ENCODE results near the gene FAM107A.

The FAM107A gene

GRCh38 chr3:58577269-58577821 lies at the start of gene FAM107A:
Gene FAM107A (minus strand): TSS chr3:58577391. CDS start chr3:58569860, 7,531 bp downstream.
- Histone ChIP-seq H3K9ac (ENCODE audit: low read depth, low read length) (no peak within 1 kb of the TSS), H3K27ac (ENCODE audit: low read depth, low read length) (no peak within 1 kb of the TSS), H3K36me3 (ENCODE audit: control insufficient read depth, insufficient read depth, low read length) (no peaks in the 10 kb centered on the region), H3K27me3 (ENCODE audit: control insufficient read depth, insufficient read depth, low read length) (no peaks in the 10 kb centered on the region), H3K4me1 (ENCODE audit: control insufficient read depth, insufficient read depth, low read length) (peaks cover 28% of the 10 kb centered on the region), H3K4me3 (ENCODE audit: low read depth, low read length) (no peak within 1 kb of the TSS), H3K9me3 (ENCODE audit: control insufficient read depth, insufficient read depth, low read length) (no peaks in the 10 kb centered on the region)

GRCh38 chr3:58625196-58625824 lies 48.1 kb upstream of the FAM107A start:
- Histone ChIP-seq H3K4me1 (ENCODE audit: control insufficient read depth, insufficient read depth, low read length) (peaks cover 4% of the 10 kb centered on the region; the same call in 1 of the 2 replicates), H3K27me3 (ENCODE audit: control insufficient read depth, insufficient read depth, low read length) (no peaks in the 10 kb centered on the region), H3K36me3 (ENCODE audit: control insufficient read depth, insufficient read depth, low read length) (no peaks in the 10 kb centered on the region), H3K9me3 (ENCODE audit: control insufficient read depth, insufficient read depth, low read length) (no peaks in the 10 kb centered on the region), H3K9ac (ENCODE audit: low read depth, low read length) (no peak overlapping the region), H3K4me3 (ENCODE audit: low read depth, low read length) (no peak overlapping the region), H3K27ac (ENCODE audit: low read depth, low read length) (no peak overlapping the region)

GRCh38 chr3:58624550-58624949 lies 47.4 kb upstream of the FAM107A start:
- Histone ChIP-seq H3K27me3 (ENCODE audit: control insufficient read depth, insufficient read depth, low read length) (no peaks in the 10 kb centered on the region), H3K27ac (ENCODE audit: low read depth, low read length) (no peak overlapping the region), H3K36me3 (ENCODE audit: control insufficient read depth, insufficient read depth, low read length) (no peaks in the 10 kb centered on the region), H3K9me3 (ENCODE audit: control insufficient read depth, insufficient read depth, low read length) (no peaks in the 10 kb centered on the region), H3K4me1 (ENCODE audit: control insufficient read depth, insufficient read depth, low read length) (no peaks in the 10 kb centered on the region), H3K9ac (ENCODE audit: low read depth, low read length) (no peak overlapping the region), H3K4me3 (ENCODE audit: low read depth, low read length) (no peak overlapping the region)

- no peak overlapping the region for H3K4me3 ChIP-seq (ENCODE audit: low read depth, low read length)
- no peaks in the 10 kb centered on the region for H3K9me3 ChIP-seq (ENCODE audit: control insufficient read depth, insufficient read depth, low read length)
- no peaks in the 10 kb centered on the region for H3K27me3 ChIP-seq (ENCODE audit: control insufficient read depth, insufficient read depth, low read length)
- H3K9ac ChIP-seq (ENCODE audit: low read depth, low read length): no peak overlapping the region
- H3K4me1 ChIP-seq (ENCODE audit: control insufficient read depth, insufficient read depth, low read length): no peaks in the 10 kb centered on the region
- H3K27ac ChIP-seq (ENCODE audit: low read depth, low read length): no peak overlapping the region
- H3K36me3 ChIP-seq (ENCODE audit: control insufficient read depth, insufficient read depth, low read length): no peaks in the 10 kb centered on the region
These were observed 46.8 kb upstream of the FAM107A start for GRCh38 chr3:58623961-58624360.

GRCh38 chr3:58623478-58623877 lies 46.3 kb upstream of the FAM107A start:
- Histone ChIP-seq H3K9me3 (ENCODE audit: control insufficient read depth, insufficient read depth, low read length) (no peaks in the 10 kb centered on the region), H3K27me3 (ENCODE audit: control insufficient read depth, insufficient read depth, low read length) (no peaks in the 10 kb centered on the region), H3K9ac (ENCODE audit: low read depth, low read length) (no peak overlapping the region), H3K27ac (ENCODE audit: low read depth, low read length) (no peak overlapping the region), H3K4me1 (ENCODE audit: control insufficient read depth, insufficient read depth, low read length) (no peaks in the 10 kb centered on the region), H3K4me3 (ENCODE audit: low read depth, low read length) (no peak overlapping the region), H3K36me3 (ENCODE audit: control insufficient read depth, insufficient read depth, low read length) (no peaks in the 10 kb centered on the region)

GRCh38 chr3:58622892-58623291 lies 45.7 kb upstream of the FAM107A start:
- Histone ChIP-seq H3K27me3 (ENCODE audit: control insufficient read depth, insufficient read depth, low read length) (no peaks in the 10 kb centered on the region), H3K9ac (ENCODE audit: low read depth, low read length) (no peak overlapping the region), H3K4me1 (ENCODE audit: control insufficient read depth, insufficient read depth, low read length) (no peaks in the 10 kb centered on the region), H3K9me3 (ENCODE audit: control insufficient read depth, insufficient read depth, low read length) (no peaks in the 10 kb centered on the region), H3K4me3 (ENCODE audit: low read depth, low read length) (no peak overlapping the region), H3K36me3 (ENCODE audit: control insufficient read depth, insufficient read depth, low read length) (no peaks in the 10 kb centered on the region), H3K27ac (ENCODE audit: low read depth, low read length) (no peak overlapping the region)

GRCh38 chr3:58622436-58622835 lies 45.2 kb upstream of the FAM107A start:
- Histone ChIP-seq H3K27ac (ENCODE audit: low read depth, low read length) (no peak overlapping the region), H3K9me3 (ENCODE audit: control insufficient read depth, insufficient read depth, low read length) (no peaks in the 10 kb centered on the region)

GRCh38 chr3:58621086-58621830 lies 44.1 kb upstream of the FAM107A start:
- no peak overlapping the region for H3K27ac ChIP-seq (ENCODE audit: low read depth, low read length)
- no peak overlapping the region for H3K9ac ChIP-seq (ENCODE audit: low read depth, low read length)
- peaks cover 8% of the 10 kb centered on the region; the same call in 1 of the 2 replicates for H3K4me1 ChIP-seq (ENCODE audit: control insufficient read depth, insufficient read depth, low read length)
- no peaks in the 10 kb centered on the region for H3K9me3 ChIP-seq (ENCODE audit: control insufficient read depth, insufficient read depth, low read length)
- H3K27me3 ChIP-seq (ENCODE audit: control insufficient read depth, insufficient read depth, low read length): no peaks in the 10 kb centered on the region
- H3K36me3 ChIP-seq (ENCODE audit: control insufficient read depth, insufficient read depth, low read length): no peaks in the 10 kb centered on the region
- no peak overlapping the region for H3K4me3 ChIP-seq (ENCODE audit: low read depth, low read length)

More at GRCh38 chr3:58622436-58622835, 45.2 kb upstream of the FAM107A start:
- no peaks in the 10 kb centered on the region for H3K27me3 ChIP-seq (ENCODE audit: control insufficient read depth, insufficient read depth, low read length)
- no peak overlapping the region for H3K4me3 ChIP-seq (ENCODE audit: low read depth, low read length)
- 0 out of 2 replicates have a peak, but pooled peaks cover 4% of the 10 kb centered on the region for H3K4me1 ChIP-seq (ENCODE audit: control insufficient read depth, insufficient read depth, low read length)
- no peak overlapping the region for H3K9ac ChIP-seq (ENCODE audit: low read depth, low read length)
- H3K36me3 ChIP-seq (ENCODE audit: control insufficient read depth, insufficient read depth, low read length): no peaks in the 10 kb centered on the region

- Histone ChIP-seq H3K9me3 (ENCODE audit: control insufficient read depth, insufficient read depth, low read length) (no peaks in the 10 kb centered on the region), H3K4me1 (ENCODE audit: control insufficient read depth, insufficient read depth, low read length) (peaks cover 8% of the 10 kb centered on the region; the same call in 1 of the 2 replicates), H3K27ac (ENCODE audit: low read depth, low read length) (no peak overlapping the region), H3K9ac (ENCODE audit: low read depth, low read length) (no peak overlapping the region), H3K27me3 (ENCODE audit: control insufficient read depth, insufficient read depth, low read length) (no peaks in the 10 kb centered on the region), H3K36me3 (ENCODE audit: control insufficient read depth, insufficient read depth, low read length) (no peaks in the 10 kb centered on the region), H3K4me3 (ENCODE audit: low read depth, low read length) (no peak overlapping the region)
These were observed 43.2 kb upstream of the FAM107A start for GRCh38 chr3:58620421-58620820.

GRCh38 chr3:58617338-58617761 lies 40.2 kb upstream of the FAM107A start:
- Histone ChIP-seq H3K36me3 (ENCODE audit: control insufficient read depth, insufficient read depth, low read length) (no peaks in the 10 kb centered on the region), H3K4me3 (ENCODE audit: low read depth, low read length) (no peak overlapping the region), H3K9ac (ENCODE audit: low read depth, low read length) (no peak overlapping the region), H3K4me1 (ENCODE audit: control insufficient read depth, insufficient read depth, low read length) (peaks cover 8% of the 10 kb centered on the region; the same call in 1 of the 2 replicates), H3K9me3 (ENCODE audit: control insufficient read depth, insufficient read depth, low read length) (no peaks in the 10 kb centered on the region), H3K27ac (ENCODE audit: low read depth, low read length) (no peak overlapping the region), H3K27me3 (ENCODE audit: control insufficient read depth, insufficient read depth, low read length) (no peaks in the 10 kb centered on the region)
